ENCODE measurements around the gene DOCK1. TPM values are rescaled to one million over a fixed set of nuclear protein-coding genes. Genes with fewer than 3 reads are reported as not detected.

Gene DOCK1
- total RNA-seq, 2 donors from 2014 or later: 34.3 to 44.1 TPM

DNA sequence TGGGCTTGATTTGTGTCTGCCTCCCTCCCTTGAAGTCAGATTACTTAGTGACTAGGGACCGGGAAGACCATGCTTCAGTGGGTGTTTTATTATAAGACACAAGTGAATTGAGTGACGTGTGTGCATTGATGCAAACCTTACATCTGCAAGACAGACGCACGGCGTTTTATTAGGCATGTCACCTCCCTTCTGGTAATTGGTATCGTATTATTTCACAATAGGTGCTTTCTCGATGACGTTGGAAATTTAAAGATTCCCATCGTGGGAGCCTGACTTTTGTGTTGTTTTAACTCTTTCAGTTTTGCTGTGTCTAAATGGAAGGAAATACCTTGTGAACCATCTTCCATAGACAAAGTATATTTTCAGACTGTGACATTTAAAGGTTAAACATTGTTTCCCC, 158.5 kb downstream of the DOCK1 start:
- Histone ChIP-seq H3K4me3 (no peak overlapping the region), H3K9me3 (no peaks in the 10 kb centered on the region), H3K27me3 (no peaks in the 10 kb centered on the region), H3K27ac (no peak overlapping the region), H3K4me1 (no peaks in the 10 kb centered on the region), H3K36me3 (replicated peaks in 1 of 2; ENCODE audit: insufficient read depth in 1 of 2, low read depth in 2 of 2) (peaks cover 0 to 5% of the 10 kb centered on the region in 2 donors)
- TF ChIP-seq, protein P1, sequence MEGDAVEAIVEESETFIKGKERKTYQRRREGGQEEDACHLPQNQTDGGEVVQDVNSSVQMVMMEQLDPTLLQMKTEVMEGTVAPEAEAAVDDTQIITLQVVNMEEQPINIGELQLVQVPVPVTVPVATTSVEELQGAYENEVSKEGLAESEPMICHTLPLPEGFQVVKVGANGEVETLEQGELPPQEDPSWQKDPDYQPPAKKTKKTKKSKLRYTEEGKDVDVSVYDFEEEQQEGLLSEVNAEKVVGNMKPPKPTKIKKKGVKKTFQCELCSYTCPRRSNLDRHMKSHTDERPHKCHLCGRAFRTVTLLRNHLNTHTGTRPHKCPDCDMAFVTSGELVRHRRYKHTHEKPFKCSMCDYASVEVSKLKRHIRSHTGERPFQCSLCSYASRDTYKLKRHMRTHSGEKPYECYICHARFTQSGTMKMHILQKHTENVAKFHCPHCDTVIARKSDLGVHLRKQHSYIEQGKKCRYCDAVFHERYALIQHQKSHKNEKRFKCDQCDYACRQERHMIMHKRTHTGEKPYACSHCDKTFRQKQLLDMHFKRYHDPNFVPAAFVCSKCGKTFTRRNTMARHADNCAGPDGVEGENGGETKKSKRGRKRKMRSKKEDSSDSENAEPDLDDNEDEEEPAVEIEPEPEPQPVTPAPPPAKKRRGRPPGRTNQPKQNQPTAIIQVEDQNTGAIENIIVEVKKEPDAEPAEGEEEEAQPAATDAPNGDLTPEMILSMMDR (IDR thresholded peaks at IDR 0.05): no peak
- TF ChIP-seq POLR2A (IDR thresholded peaks at IDR 0.05): no peak
- intact Hi-C loops (cut with DNase I): no loop called here
- 96 to 97% methylated on average over 9 of the region's 9 CpGs for WGBS, 2 donors
- no peak for DNase-seq
- ATAC-seq: no peak

DNA sequence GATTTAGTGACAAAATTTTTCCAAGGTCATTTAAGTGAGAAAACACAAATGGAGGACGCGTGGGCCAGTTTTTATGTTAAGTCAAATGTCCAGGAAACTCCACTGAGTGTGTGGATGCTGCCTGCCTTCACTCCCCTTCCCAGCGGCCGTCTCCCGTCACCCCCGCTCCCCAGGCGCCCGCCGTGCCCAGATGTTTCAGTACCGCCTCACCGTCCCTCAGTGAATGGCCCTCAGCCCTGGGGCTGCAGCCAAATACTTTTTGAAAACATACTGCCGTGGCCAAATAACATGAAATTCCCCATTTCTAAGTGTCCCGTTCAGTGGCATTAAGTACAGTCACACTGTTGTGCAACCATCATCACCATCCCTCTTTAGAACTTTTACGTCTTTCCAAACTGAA, 159.2 kb downstream of the DOCK1 start:
- Histone ChIP-seq H3K36me3 (replicated peaks in 1 of 2; ENCODE audit: insufficient read depth in 1 of 2, low read depth in 2 of 2) (peaks cover 0 to 6% of the 10 kb centered on the region in 2 donors), H3K9me3 (no peaks in the 10 kb centered on the region), H3K4me3 (no peak overlapping the region), H3K27me3 (no peaks in the 10 kb centered on the region), H3K27ac (no peak overlapping the region), H3K4me1 (no peaks in the 10 kb centered on the region)
- DNase-seq: no peak
- WGBS, 2 donors: 94 to 95% methylated on average over 14 of the region's 14 CpGs
- intact Hi-C loops (cut with DNase I): no loop called here
- ATAC-seq: no peak
- TF ChIP-seq, protein P1 (IDR thresholded peaks at IDR 0.05): no peak
- TF ChIP-seq POLR2A (IDR thresholded peaks at IDR 0.05): no peak

DNA sequence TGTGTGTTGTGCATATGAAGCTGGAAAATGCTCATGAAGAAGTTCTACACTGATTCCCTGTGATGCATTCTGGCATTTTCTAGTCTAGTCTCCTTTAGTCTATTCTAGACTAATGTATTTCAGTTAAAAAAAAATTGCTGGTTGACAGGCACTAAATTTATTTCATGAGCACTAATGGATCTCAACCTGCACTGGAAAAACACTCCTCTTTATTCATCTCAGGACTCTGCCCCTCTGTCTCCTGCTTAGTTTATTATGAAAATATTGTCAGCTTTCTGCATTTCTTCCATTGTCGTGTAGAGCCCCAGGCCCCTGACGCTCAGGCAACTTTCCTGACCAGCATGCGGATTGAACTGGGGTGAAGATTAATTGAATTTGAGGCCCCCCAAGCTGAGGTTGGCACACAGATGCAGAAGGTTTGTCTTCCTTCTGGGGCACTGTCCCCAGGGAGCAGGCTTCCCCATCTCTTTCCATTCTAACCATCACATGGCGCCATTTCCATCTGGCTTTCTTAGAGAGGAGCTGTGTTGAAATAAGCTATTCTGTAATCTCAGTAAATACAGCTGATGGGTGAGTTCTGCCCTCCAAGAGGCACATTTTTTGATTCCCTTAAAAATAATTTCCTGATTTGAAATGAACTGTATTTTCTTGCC, 162.4 kb downstream of the DOCK1 start:
- DNase-seq (no peak), ATAC-seq (no peak)
- H3K36me3 ChIP-seq (replicated peaks in 1 of 2; ENCODE audit: insufficient read depth in 1 of 2, low read depth in 2 of 2): peaks cover 0 to 6% of the 10 kb centered on the region in 2 donors
- H3K27ac ChIP-seq: no peak overlapping the region
- WGBS, 2 donors: 97 to 100% methylated on average over 4 of the region's 4 CpGs
- H3K4me3 ChIP-seq: no peak overlapping the region
- intact Hi-C loops (cut with DNase I): no loop called here
- TF ChIP-seq, protein P1 (IDR thresholded peaks at IDR 0.05): no peak
- no peak for TF ChIP-seq POLR2A (IDR thresholded peaks at IDR 0.05)
- no peaks in the 10 kb centered on the region for H3K27me3 ChIP-seq
- H3K9me3 ChIP-seq: no peaks in the 10 kb centered on the region
- no peaks in the 10 kb centered on the region for H3K4me1 ChIP-seq

DNA sequence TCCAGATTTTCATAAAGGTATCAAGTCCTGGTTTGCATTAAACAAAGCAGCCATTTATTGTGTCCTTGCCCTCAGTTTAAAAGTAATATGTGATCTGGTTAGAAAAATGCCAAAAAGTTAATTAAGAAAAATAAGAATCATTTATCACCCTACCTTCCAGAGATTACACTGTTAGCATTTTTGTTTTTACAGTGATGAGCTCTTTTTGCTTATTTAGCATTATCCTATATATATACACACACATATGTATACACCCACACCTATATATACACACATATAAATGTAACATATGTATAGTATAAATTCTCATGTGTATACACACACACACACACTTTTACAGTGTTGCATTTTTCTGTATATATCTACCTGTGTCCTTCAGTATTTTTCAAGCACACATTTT, 163.3 kb downstream of the DOCK1 start:
- no peaks in the 10 kb centered on the region for H3K27me3 ChIP-seq
- ATAC-seq: no peak

More for the DNA sequence above, 163.3 kb downstream of the DOCK1 start:
- H3K4me3 ChIP-seq: no peak overlapping the region
- H3K9me3 ChIP-seq: no peaks in the 10 kb centered on the region
- no peaks in the 10 kb centered on the region for H3K4me1 ChIP-seq
- no peak overlapping the region for H3K27ac ChIP-seq
- TF ChIP-seq, protein P1 (IDR thresholded peaks at IDR 0.05): no peak
- no peak for TF ChIP-seq POLR2A (IDR thresholded peaks at IDR 0.05)
- peaks cover 0 to 6% of the 10 kb centered on the region in 2 donors for H3K36me3 ChIP-seq (replicated peaks in 1 of 2; ENCODE audit: insufficient read depth in 1 of 2, low read depth in 2 of 2)
- intact Hi-C loops (cut with DNase I): no loop called here
- no peak for DNase-seq
